K562 (cell line): ENCODE results near the gene TTN. TPM values are rescaled to one million over a fixed set of nuclear protein-coding genes. Genes with fewer than 3 reads are reported as not detected.

ENCODE experiments used
- ATAC-seq: fragments of 200-7000 bp; cut with Tn5 transposase; 3 replicates; pipeline ENCODE4 v1.9.1; 2020; ENCODE audit warnings: moderate library complexity
- BruUV-seq: library from RNA; stranded (reverse); fragments of 400-500 nt; replicated peaks from 2 replicates; lab custom pipeline; 2021; lab: Mats Ljungman, UMichigan
- CTCF ChIA-PET: fragments of 300-600 bp; formaldehyde crosslinking; extraction: SDS; loops from one replicate; lab custom pipeline; 2021; ENCODE audit warnings: low intra/inter-chr PET ratio; lab: Yijun Ruan, JAX
- POLR2A ChIA-PET: fragments of 300-600, 350-650 bp; sonication (Branson Sonifier 250); formaldehyde crosslinking; extraction: SDS; loops from one replicate; lab custom pipeline; 2021; ENCODE audit warnings: antibody characterized with exemption, inconsistent platforms; lab: Yijun Ruan, JAX
- DNase-seq, 4 experiments: peaks; one replicate each; pipeline versions ENCODE4 v3.0.0 to v3.0.0-alpha.2; 2011 to 2018; ENCODE audit warnings: low spot score in 3 of 4, mixed read lengths in 3 of 4; ENCODE audit errors: extremely low read depth in 1 of 4
- FAIRE-seq: peaks from 2 replicates; lab custom pipeline; 2011; peaks lifted over from hg19 to GRCh38; lab: Jason Lieb, UNC
- H2AFZ ChIP-seq: 2 replicates; pipeline ENCODE4 v1.6.0; 2011; ENCODE audit warnings: low read depth, low read length, control low read depth, inconsistent platforms
- H3K27ac ChIP-seq: fragments of 200-600 bp; 3 replicates; pipeline ENCODE4 v1.8.0; 2011; ENCODE audit warnings: low read depth, mild to moderate bottlenecking, control low read depth, inconsistent platforms, low read length, moderate library complexity, mixed read lengths; ENCODE audit errors: extremely low read depth
- H3K27me3 ChIP-seq, 2 experiments: fragments of 300-600 bp in 1 of 2; 2 replicates in 1 of 2; 3 replicates in 1 of 2; pipeline versions ENCODE4 v1.6.0 to v1.8.0; 2011; ENCODE audit warnings: inconsistent platforms in 2 of 2, low read length in 2 of 2, mild to moderate bottlenecking in 1 of 2, mixed read lengths in 1 of 2, moderate library complexity in 1 of 2; ENCODE audit not compliant: control insufficient read depth in 2 of 2, insufficient read depth in 2 of 2
- H3K36me3 ChIP-seq: fragments of 300-600 bp; 3 replicates; pipeline ENCODE4 v1.8.0; 2011; ENCODE audit warnings: mild to moderate bottlenecking, low read length, inconsistent platforms; ENCODE audit not compliant: control insufficient read depth, insufficient read depth
- H3K4me1 ChIP-seq, 2 experiments: fragments of 200-600 bp in 1 of 2; replicated peaks in 1 of 2; 2 replicates in 1 of 2; 3 replicates in 1 of 2; pipeline versions ENCODE4 v1.5.1 to v1.8.0; 2011; ENCODE audit warnings: inconsistent platforms in 2 of 2, low read length in 2 of 2, mild to moderate bottlenecking in 1 of 2, mixed read lengths in 1 of 2, moderate library complexity in 1 of 2; ENCODE audit not compliant: control insufficient read depth in 2 of 2, insufficient read depth in 2 of 2
- H3K4me2 ChIP-seq: 2 replicates; pipeline ENCODE4 v1.6.1; 2011; ENCODE audit warnings: low read length, control low read depth, inconsistent platforms, mixed read lengths; ENCODE audit not compliant: insufficient read depth
- H3K4me3 ChIP-seq: fragments of 200-600 bp; sonication (generic), shearing (Covaris generic); 2 replicates; pipeline ENCODE4 v1.5.1; 2016; ENCODE audit warnings: control low read depth, inconsistent platforms
- H3K79me2 ChIP-seq: fragments of 200-600 bp; 3 replicates; pipeline ENCODE4 v1.8.0; 2011; ENCODE audit warnings: low read length, inconsistent platforms; ENCODE audit not compliant: control insufficient read depth, insufficient read depth
- H3K9ac ChIP-seq, 2 experiments: 2 replicates each; pipeline versions ENCODE4 v1.6.0 to v1.6.1; 2011; ENCODE audit warnings: low read depth in 2 of 2, low read length in 2 of 2, control low read depth in 1 of 2, inconsistent platforms in 1 of 2, mild to moderate bottlenecking in 1 of 2, mixed read lengths in 1 of 2; ENCODE audit not compliant: insufficient read depth in 1 of 2
- H3K9me1 ChIP-seq: one replicate; pipeline ENCODE4 v1.6.0; 2011; ENCODE audit warnings: inconsistent platforms, mild to moderate bottlenecking, low read length, moderate library complexity; ENCODE audit not compliant: control insufficient read depth, insufficient read depth
- H3K9me3 ChIP-seq: replicated peaks from 2 replicates; pipeline ENCODE4 v1.5.1; 2011; ENCODE audit warnings: low read depth, low read length, inconsistent platforms; ENCODE audit not compliant: control insufficient read depth, insufficient read depth
- H4K20me1 ChIP-seq: replicated peaks from 2 replicates; pipeline ENCODE4 v1.6.1; 2011; ENCODE audit warnings: low read length, inconsistent platforms, mixed read lengths; ENCODE audit not compliant: control insufficient read depth, insufficient read depth
- ETV1 ChIP-seq: fragments of 450-650 bp; conservative IDR thresholded peaks from 2 replicates; pipeline ENCODE4 v1.6.1; 2016; ENCODE audit warnings: missing genetic modification characterization, control low read depth, low read depth, missing compliant biosample characterization
- HMGXB4 ChIP-seq: sonication (generic); formaldehyde crosslinking; IDR thresholded peaks from 2 replicates; pipeline ENCODE4 v1.8.1; 2023; ENCODE audit warnings: mild to moderate bottlenecking, missing genetic modification reagents
- SMAD4 ChIP-seq: fragments of 250-450 bp; sonication (Bioruptor Pico); conservative IDR thresholded peaks from 2 replicates; pipeline ENCODE4 v1.8.0; 2021; ENCODE audit warnings: inconsistent platforms, mild to moderate bottlenecking, moderate library complexity
- ZNF518B ChIP-seq: fragments of 250-450 bp; sonication (Bioruptor Pico); IDR thresholded peaks from 2 replicates; pipeline ENCODE4 v1.5.0; 2021; ENCODE audit warnings: mild to moderate bottlenecking, moderate library complexity
- WGBS: fragments of 100-300 bp; shearing (Covaris generic); methylation state at CpG from one replicate; pipeline ENCODE4 v1.1.6; 2016; ENCODE audit warnings: low coverage, mixed read lengths; ENCODE audit not compliant: insufficient coverage; ENCODE audit errors: missing lambda C conversion rate; 5-methylcytosine and 5-hydroxymethylcytosine counted together
- in situ Hi-C: fragments of 300-500 bp; cut with MboI; formaldehyde crosslinking; loops from 4 replicates; pipeline ENCODE4 v1.15.0; 2018; ENCODE audit warnings: inconsistent platforms, mixed read lengths
- intact Hi-C: fragments of 100-400 bp; cut with micrococcal nuclease; formaldehyde crosslinking; loops from 2 replicates; pipeline ENCODE4 v1.14.2; 2022
- polyA plus RNA-seq, 8 experiments: library from polyadenylated mRNA; depleted of rRNA in 4 of 8; stranded (reverse) in 5 of 8; unstranded in 3 of 8; fragments of >200 nt; fragmentation: Nextera tagmentation in 2 of 8; fragmentation: Illumina TruSeq in 1 of 8; extraction: Ambion mirVana in 2 of 8; extraction: Trizol in 1 of 8; gene quantifications; 2 replicates each; pipeline versions ENCODE4 v1.2.1 to v1.2.3, GENCODE V29; 2011 to 2014; ENCODE audit warnings: inconsistent platforms in 1 of 8, missing spikeins in 1 of 8
- total RNA-seq, 7 experiments: library from RNA; depleted of rRNA in 6 of 7; stranded (reverse); fragments of >200 nt in 6 of 7; fragmentation: Illumina TruSeq in 2 of 7; extraction: Trizol in 2 of 7; gene quantifications; 2 replicates each; pipeline versions ENCODE4 v1.2.1 to v1.2.3, GENCODE V29; 2011 to 2021; ENCODE audit warnings: low replicate concordance in 1 of 7
- TF ChIP-seq, protein P1 (sequence below), 3 experiments: IDR thresholded peaks in 2 of 3; conservative IDR thresholded peaks in 1 of 3; 2 replicates each; pipeline ENCODE4 v1.5.1; 2011 to 2012; ENCODE audit warnings: low read length in 3 of 3, mild to moderate bottlenecking in 3 of 3, control low read depth in 2 of 3, improper control_type of control experiment in 1 of 3, inconsistent platforms in 1 of 3, low read depth in 1 of 3, mixed read lengths in 1 of 3, moderate library complexity in 1 of 3; ENCODE audit not compliant: insufficient read depth in 2 of 3

TTN gene
- total and polyA plus RNA-seq, 9 of the 15 experiments (the other 6 are each of a cell fraction or from before 2014, with no cell fraction given), result under 0.01 to 0.20 (median 0.04) TPM; not detected in 1

- no peak for TF ChIP-seq ZNF518B
- TF ChIP-seq, protein P1, sequence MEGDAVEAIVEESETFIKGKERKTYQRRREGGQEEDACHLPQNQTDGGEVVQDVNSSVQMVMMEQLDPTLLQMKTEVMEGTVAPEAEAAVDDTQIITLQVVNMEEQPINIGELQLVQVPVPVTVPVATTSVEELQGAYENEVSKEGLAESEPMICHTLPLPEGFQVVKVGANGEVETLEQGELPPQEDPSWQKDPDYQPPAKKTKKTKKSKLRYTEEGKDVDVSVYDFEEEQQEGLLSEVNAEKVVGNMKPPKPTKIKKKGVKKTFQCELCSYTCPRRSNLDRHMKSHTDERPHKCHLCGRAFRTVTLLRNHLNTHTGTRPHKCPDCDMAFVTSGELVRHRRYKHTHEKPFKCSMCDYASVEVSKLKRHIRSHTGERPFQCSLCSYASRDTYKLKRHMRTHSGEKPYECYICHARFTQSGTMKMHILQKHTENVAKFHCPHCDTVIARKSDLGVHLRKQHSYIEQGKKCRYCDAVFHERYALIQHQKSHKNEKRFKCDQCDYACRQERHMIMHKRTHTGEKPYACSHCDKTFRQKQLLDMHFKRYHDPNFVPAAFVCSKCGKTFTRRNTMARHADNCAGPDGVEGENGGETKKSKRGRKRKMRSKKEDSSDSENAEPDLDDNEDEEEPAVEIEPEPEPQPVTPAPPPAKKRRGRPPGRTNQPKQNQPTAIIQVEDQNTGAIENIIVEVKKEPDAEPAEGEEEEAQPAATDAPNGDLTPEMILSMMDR (IDR thresholded peaks at IDR 0.05 in 2 of 3, conservative IDR thresholded peaks at IDR 0.05 in 1 of 3; ENCODE audit: insufficient read depth in 2 of 3, low read depth in 1 of 3, low read length in 3 of 3), result peak; percentile 72 to 95 (median 82)
These were observed 45.4 kb downstream of the TTN start (continued) for GRCh38 chr2:178761759-178762371.

GRCh38 chr2:178756843-178757242 is 50.4 kb downstream of the TTN start:
- 0% methylated on average over 2 of the region's 2 CpGs for WGBS
- in situ Hi-C loops, result no loop called here
- FAIRE-seq (peak; percentile 69), DNase-seq (no peak), ATAC-seq (no peak)
- no peaks in the 10 kb centered on the region for H3K36me3 ChIP-seq
- intact Hi-C loops, result no loop called here
- H3K9me3 ChIP-seq, result no peaks in the 10 kb centered on the region
- H3K27me3 ChIP-seq, result no peaks in the 10 kb centered on the region; a peak in 1 of 5 replicates
- no peak overlapping the region for H3K27ac ChIP-seq
- POLR2A ChIA-PET, result no interaction called here
- CTCF ChIA-PET, result no interaction called here
- no peaks in the 10 kb centered on the region for H3K4me1 ChIP-seq
- H2AFZ ChIP-seq, result no peak overlapping the region
- no peak overlapping the region for H3K9ac ChIP-seq
- BruUV-seq, result no TSS peak
- no peaks in the 10 kb centered on the region for H4K20me1 ChIP-seq
- no peak overlapping the region for H3K4me3 ChIP-seq
- H3K79me2 ChIP-seq, result no peaks in the 10 kb centered on the region
- H3K9me1 ChIP-seq, result no peaks in the 10 kb centered on the region
- H3K4me2 ChIP-seq, result no peak overlapping the region
- TF ChIP-seq SMAD4 (CRISPR knock-in tag), result no peak
- TF ChIP-seq HMGXB4 (CRISPR knock-in tag), result no peak
- no peak for TF ChIP-seq ETV1 (tag)
